Cardiac septum (tissue), 1 donor: Measurements from ENCODE around the gene LINC01488. TPM values are rescaled to one million over a fixed set of nuclear protein-coding genes. Genes with fewer than 3 reads are reported as not detected.

ENCODE experiments used
- DNase-seq: peaks from one replicate; pipeline ENCODE4 v3.0.0-alpha.2; 2020; ENCODE audit warnings: low spot score
- intact Hi-C: fragments of 100-400 bp; cut with DNase I; formaldehyde crosslinking; loops from one replicate; pipeline ENCODE4 v1.14.0; 2022
- total RNA-seq: library from RNA; stranded (reverse); fragmentation: NEBNext Ultra II Directional; extraction: Animal tissue kit (Norgen Biotek cat#: 25700); gene quantifications from one replicate; pipeline ENCODE4 v1.2.1, GENCODE V29; 2021
- donor health status: DM: no; HTN: no; CAD: no.

LINC01488 gene
- total RNA-seq, 1 donor from 2014 or later = 0.19 TPM

- intact Hi-C loops = no loop called here
- no peak for DNase-seq
Measured at GRCh38 chr11:69461272-69461962, 20.0 kb upstream of the LINC01488 start.

GRCh38 chr11:69462106-69462951 lies 19.1 kb upstream of the LINC01488 start:
- no peak for DNase-seq
- intact Hi-C loops = no loop called here

- intact Hi-C loops = no loop called here
- no peak for DNase-seq
Measured at GRCh38 chr11:69463181-69463994, 18.1 kb upstream of the LINC01488 start.

GRCh38 chr11:69463995-69464960 lies 17.2 kb upstream of the LINC01488 start:
- DNase-seq = no peak
- intact Hi-C loops = no loop called here

- DNase-seq = no peak
- intact Hi-C loops = no loop called here
Measured at GRCh38 chr11:69465236-69466000, 16.0 kb upstream of the LINC01488 start.

GRCh38 chr11:69466039-69466438 lies 15.4 kb upstream of the LINC01488 start:
- no peak for DNase-seq
- intact Hi-C loops = no loop called here

GRCh38 chr11:69467196-69467595 lies 14.3 kb upstream of the LINC01488 start:
- no peak for DNase-seq
- intact Hi-C loops = no loop called here

- intact Hi-C loops = no loop called here
- DNase-seq = no peak
Measured at GRCh38 chr11:69467646-69468045, 13.8 kb upstream of the LINC01488 start.

- intact Hi-C loops = no loop called here
- no peak for DNase-seq
Measured at GRCh38 chr11:69468221-69468620, 13.2 kb upstream of the LINC01488 start.

GRCh38 chr11:69468911-69469885 lies 12.3 kb upstream of the LINC01488 start:
- no peak for DNase-seq
- intact Hi-C loops = no loop called here

- intact Hi-C loops = no loop called here
- DNase-seq = no peak
Measured at GRCh38 chr11:69470301-69470700, 11.2 kb upstream of the LINC01488 start.

- DNase-seq = no peak
- intact Hi-C loops = no loop called here
Measured at GRCh38 chr11:69470793-69471728, 10.4 kb upstream of the LINC01488 start.

- DNase-seq = no peak
- intact Hi-C loops = no loop called here
Measured at GRCh38 chr11:69471729-69472540, 9.5 kb upstream of the LINC01488 start.

- no peak for DNase-seq
- intact Hi-C loops = no loop called here
Measured at GRCh38 chr11:69472541-69473275, 8.8 kb upstream of the LINC01488 start.
